Stimulated activated CD4-positive, alpha-beta T cell treated with anti-CD3 and anti-CD28 coated beads, TNF-alpha, amount 100 ng/mL, for 1 hour (primary cell): Measurements from ENCODE around the gene ZNRF1.

Experiments
- DNase-seq, 3 donors: peaks; one replicate each; pipeline ENCODE4 v3.0.0-alpha.2; 2020; ENCODE audit warnings: low read depth in 3 of 3, low spot score in 1 of 3

The ZNRF1 gene

DNA sequence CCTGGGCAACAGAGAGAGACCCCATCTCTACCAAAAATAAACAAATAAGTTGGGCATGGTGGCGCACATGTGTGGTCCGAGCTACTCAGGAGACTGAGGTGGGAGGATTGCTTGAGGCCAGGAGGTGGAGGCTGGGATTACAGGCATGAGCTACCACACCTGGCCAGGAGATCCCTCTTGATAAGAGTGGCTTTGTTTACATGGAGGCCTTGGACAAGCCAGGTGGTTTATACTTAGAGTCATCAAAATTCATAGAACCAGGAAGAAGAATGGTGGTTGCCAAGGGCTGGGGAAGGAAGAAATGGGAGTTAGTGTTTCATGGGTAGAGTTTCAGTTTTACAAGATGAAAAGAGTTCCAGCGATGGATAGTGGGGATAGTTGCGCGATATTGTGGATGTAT lies 140.7 kb downstream of the ZNRF1 start:
- DNase-seq, result no peak

GRCh38 chr16:75143941-75144340 lies 145.1 kb downstream of the ZNRF1 start:
- no peak for DNase-seq

DNA sequence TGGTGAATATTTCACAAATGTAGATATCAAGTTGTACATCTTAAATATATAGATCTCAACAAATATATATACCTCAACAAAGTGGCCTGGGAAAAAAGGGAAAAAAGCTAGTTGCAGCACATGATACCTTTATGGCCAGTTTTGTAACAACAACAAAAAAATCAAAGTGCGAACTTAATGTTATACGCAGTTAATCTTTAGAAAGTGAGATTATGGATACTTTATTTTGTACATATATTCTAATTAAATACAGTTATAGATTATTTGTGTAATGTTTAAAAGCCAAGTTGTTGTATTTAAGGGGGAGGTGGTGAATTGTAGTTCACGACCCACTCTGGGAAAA lies 149.1 kb downstream of the ZNRF1 start:
- no peak for DNase-seq

DNA sequence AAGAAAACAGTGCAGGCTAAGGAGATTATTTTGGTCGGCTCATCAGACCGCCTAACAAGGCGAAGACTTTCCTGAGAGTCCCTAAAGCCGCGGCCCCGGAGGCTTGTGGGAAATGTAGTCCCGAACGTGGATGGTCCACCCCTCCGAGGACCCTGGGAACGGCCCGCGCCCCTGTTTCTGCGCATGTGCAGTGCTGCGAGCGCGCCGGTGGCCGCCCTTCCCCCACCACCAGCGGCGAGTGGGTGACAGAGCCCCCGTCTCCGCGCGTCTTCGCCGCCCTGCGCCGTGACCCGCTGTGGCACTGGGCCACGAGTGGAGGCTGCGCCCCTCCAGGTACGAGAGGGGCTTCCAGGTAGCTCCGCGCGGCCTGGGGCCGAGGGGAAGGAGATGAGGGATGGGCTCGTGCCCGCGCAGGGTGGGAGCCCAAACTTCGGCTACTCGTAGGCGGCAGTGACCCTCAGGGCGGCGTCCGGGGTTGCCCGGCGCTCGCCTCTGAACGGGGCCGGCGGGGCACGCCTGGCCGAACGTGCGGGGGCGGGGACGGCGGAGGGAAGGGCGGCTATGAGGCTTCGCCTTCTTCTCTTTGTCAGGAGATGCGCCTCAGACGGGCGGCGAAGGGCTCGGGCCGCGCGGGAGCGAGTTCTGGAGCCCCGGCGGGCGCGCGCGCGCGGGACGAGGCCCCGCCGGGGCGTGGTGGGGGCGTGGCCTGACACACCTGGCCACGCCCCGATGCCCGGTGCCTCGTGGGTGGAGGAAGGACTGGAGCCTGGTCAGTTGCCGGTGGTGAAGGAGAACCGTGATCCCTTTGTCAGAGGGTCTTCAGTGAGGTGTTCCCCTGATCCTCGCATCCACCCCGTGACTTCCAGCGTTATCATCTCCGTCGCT lies 149.7 kb downstream of the ZNRF1 start, which contains the start of gene ZFP1:
Gene ZFP1, plus strand, starts transcription at position 214 of the 885 bp plus-strand sequence. CDS start 4,428 bp downstream, outside the sequence.
- peak; percentile 81 to 91 (median 87) for DNase-seq

DNA sequence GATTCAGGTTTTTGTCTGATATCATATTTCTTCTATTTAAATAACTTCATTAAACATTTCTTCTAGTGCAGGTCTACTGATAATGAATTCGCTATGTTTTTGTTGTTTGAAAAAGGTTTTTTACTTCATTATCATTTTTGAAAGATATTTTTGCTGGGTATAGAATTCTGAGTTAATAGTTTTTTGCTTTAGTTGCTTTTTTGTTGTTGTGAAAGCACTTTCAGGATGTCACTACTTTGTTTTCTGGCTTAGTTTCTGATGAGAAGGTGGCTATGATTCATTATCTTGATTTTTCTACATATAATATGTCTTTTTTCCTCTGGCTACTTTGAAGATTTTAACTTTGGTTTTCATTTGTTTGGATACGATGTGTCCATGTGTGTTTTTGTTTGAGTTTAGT lies 153.0 kb downstream of the ZNRF1 start:
- no peak for DNase-seq

DNA sequence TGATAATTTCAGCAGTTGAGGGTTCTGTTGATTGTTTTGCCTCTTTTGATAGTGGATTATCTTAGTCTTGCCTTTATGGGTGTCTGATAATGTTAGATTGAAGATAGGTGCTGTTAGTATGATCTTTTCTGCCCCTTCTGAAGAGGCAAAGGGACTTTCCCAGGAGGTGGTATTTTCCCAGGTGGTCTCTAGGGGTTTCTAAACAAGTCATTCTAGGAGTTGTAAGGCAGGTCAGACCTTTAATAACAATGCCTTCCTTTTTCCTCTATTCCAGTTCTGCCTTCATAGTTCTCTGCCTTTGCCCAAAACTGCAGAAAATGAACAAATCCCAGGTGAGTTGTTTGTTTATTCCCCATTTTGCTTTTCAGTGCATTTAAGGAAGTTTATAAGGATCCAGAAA lies 153.8 kb downstream of the ZNRF1 start:
- no peak for DNase-seq

- no peak for DNase-seq
Measured at GRCh38 chr16:75160386-75160785, 161.6 kb downstream of the ZNRF1 start.
